ENCODE measurements around the gene PMEPA1. TPM values are rescaled to one million over a fixed set of nuclear protein-coding genes. Genes with fewer than 3 reads are reported as not detected.

PMEPA1 gene
- total RNA-seq = 2.6 and 2.7 TPM in 2 replicates

GRCh38 chr20:57709823-57710799, at the start of gene PMEPA1:
PMEPA1 (minus strand) TSS chr20:57710015; CDS start chr20:57709582, 433 bp downstream.

GRCh38 chr20:57620274-57620990, 89.4 kb downstream of the PMEPA1 start, which contains the start of gene ZBP1:
ZBP1 (minus strand) TSS chr20:57620426; CDS start chr20:57620295, 131 bp downstream.

Other genes with a start within 250 kb of the PMEPA1 start
- not detected in 2 replicates for gene CTCFL, start 184.9 kb downstream of the PMEPA1 start, total RNA-seq
- not detected in 2 replicates for gene PCK1, start 148.9 kb downstream of the PMEPA1 start, total RNA-seq
- gene ZBP1, start 89.6 kb downstream of the PMEPA1 start, total RNA-seq = not detected in 2 replicates

Measured in aortic smooth muscle cell (primary cell).